Esophagus squamous epithelium (tissue), 4 donors: ENCODE data around the gene PTPRG.

Experiments used
- POLR2A ChIP-seq, 4 donors: fragments of 450-650 bp; IDR thresholded peaks; one replicate each; pipeline ENCODE4 v1.6.1; 2017; ENCODE audit warnings: antibody characterized with exemption in 4 of 4, mild to moderate bottlenecking in 4 of 4, moderate library complexity in 3 of 4
- TF ChIP-seq, protein P1 (sequence below), 6 experiments: fragments of 450-650 bp in 4 of 6; fragments of 200-600 bp in 2 of 6; sonication (generic) in 2 of 6; IDR thresholded peaks; one replicate each; pipeline ENCODE4 v1.5.1; 2016 to 2019; ENCODE audit warnings: antibody characterized with exemption in 6 of 6, mild to moderate bottlenecking in 4 of 6, moderate library complexity in 4 of 6

DNA sequence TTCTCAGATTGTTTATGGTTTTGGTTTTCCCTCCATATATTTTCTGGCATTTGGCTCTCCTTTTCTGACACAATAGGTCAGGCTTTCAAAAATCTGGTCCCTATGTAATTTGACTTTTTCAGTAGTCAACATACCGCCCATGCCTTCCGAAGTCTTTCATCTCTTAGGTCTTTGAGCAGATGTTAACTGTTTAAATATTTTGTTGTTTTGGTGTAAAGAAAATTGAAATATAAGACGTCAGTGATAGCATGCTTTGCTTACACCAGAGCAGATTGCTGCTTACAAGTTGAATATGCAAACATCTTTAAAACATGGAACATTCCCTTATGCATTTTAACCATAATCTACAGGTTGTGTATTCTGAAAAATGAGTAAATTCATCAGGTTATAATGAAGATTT is 233.0 kb downstream of the PTPRG start:
- TF ChIP-seq, protein P1, sequence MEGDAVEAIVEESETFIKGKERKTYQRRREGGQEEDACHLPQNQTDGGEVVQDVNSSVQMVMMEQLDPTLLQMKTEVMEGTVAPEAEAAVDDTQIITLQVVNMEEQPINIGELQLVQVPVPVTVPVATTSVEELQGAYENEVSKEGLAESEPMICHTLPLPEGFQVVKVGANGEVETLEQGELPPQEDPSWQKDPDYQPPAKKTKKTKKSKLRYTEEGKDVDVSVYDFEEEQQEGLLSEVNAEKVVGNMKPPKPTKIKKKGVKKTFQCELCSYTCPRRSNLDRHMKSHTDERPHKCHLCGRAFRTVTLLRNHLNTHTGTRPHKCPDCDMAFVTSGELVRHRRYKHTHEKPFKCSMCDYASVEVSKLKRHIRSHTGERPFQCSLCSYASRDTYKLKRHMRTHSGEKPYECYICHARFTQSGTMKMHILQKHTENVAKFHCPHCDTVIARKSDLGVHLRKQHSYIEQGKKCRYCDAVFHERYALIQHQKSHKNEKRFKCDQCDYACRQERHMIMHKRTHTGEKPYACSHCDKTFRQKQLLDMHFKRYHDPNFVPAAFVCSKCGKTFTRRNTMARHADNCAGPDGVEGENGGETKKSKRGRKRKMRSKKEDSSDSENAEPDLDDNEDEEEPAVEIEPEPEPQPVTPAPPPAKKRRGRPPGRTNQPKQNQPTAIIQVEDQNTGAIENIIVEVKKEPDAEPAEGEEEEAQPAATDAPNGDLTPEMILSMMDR (IDR thresholded peaks at IDR 0.05), result no peak
- no peak for TF ChIP-seq POLR2A (IDR thresholded peaks at IDR 0.05)
